Measurements from ENCODE around the gene CTNND2.

The CTNND2 gene

GRCh38 chr5:11197726-11198125, 706.5 kb downstream of the CTNND2 start:
- no peak for DNase-seq (ENCODE audit: low read depth, low spot score)
- POLR2A ChIA-PET: no interaction called here
- CTCF ChIA-PET: no interaction called here
- TF ChIP-seq CTCF (IDR thresholded peaks at IDR 0.05; ENCODE audit: insufficient read depth, low read length, missing control alignments): no peak
- no peak overlapping the region for H3K4me3 ChIP-seq (ENCODE audit: low read depth, low read length)

GRCh38 chr5:11191673-11192072, 712.6 kb downstream of the CTNND2 start:
- CTCF ChIA-PET: interaction anchor here (1.0 kb wide), 1 partner anchor 15 kb away, joined by 4 read pairs; no protein-coding TSS in a partner anchor

GRCh38 chr5:11182441-11183080, 721.7 kb downstream of the CTNND2 start:
- TF ChIP-seq CTCF (IDR thresholded peaks at IDR 0.05; ENCODE audit: insufficient read depth, low read length, missing control alignments): peak; percentile 50
- peak; percentile 2 for DNase-seq (ENCODE audit: low read depth, low spot score)
- POLR2A ChIA-PET: no interaction called here
- CTCF ChIA-PET: interaction anchor here (0.9 to 3.7 kb wide), 8 partner anchors 10 to 730 kb away, joined by 3 to 33 read pairs (median 4); no protein-coding TSS in a partner anchor
- H3K4me3 ChIP-seq (ENCODE audit: low read depth, low read length): no peak overlapping the region

More at GRCh38 chr5:11191673-11192072, 712.6 kb downstream of the CTNND2 start:
- POLR2A ChIA-PET: no interaction called here
- H3K4me3 ChIP-seq (ENCODE audit: low read depth, low read length): no peak overlapping the region
- no peak for DNase-seq (ENCODE audit: low read depth, low spot score)
- no peak for TF ChIP-seq CTCF (IDR thresholded peaks at IDR 0.05; ENCODE audit: insufficient read depth, low read length, missing control alignments)

GRCh38 chr5:11181940-11182339, 722.3 kb downstream of the CTNND2 start:
- no peak overlapping the region for H3K4me3 ChIP-seq (ENCODE audit: low read depth, low read length)
- TF ChIP-seq CTCF (IDR thresholded peaks at IDR 0.05; ENCODE audit: insufficient read depth, low read length, missing control alignments): no peak
- DNase-seq (ENCODE audit: low read depth, low spot score): no peak
- ChIA-PET CTCF (interaction anchor here (0.9 to 3.7 kb wide), 6 partner anchors 17 to 729 kb away, joined by 3 to 33 read pairs (median 6); no protein-coding TSS in a partner anchor), POLR2A (no interaction called here)

- ChIA-PET CTCF (interaction anchor here (1.4 kb wide), 1 partner anchor 728 kb away, joined by 8 read pairs; no protein-coding TSS in a partner anchor), POLR2A (no interaction called here)
- no peak for TF ChIP-seq CTCF (IDR thresholded peaks at IDR 0.05; ENCODE audit: insufficient read depth, low read length, missing control alignments)
- H3K4me3 ChIP-seq (ENCODE audit: low read depth, low read length): no peak overlapping the region
- DNase-seq (ENCODE audit: low read depth, low spot score): no peak
Observed at GRCh38 chr5:11180890-11181289, 723.4 kb downstream of the CTNND2 start.

GRCh38 chr5:11177999-11178711, 726.1 kb downstream of the CTNND2 start:
- H3K4me3 ChIP-seq (ENCODE audit: low read depth, low read length): no peak overlapping the region
- ChIA-PET POLR2A (no interaction called here), CTCF (interaction anchor here (1.1 kb wide), 1 partner anchor 725 kb away, joined by 4 read pairs; no protein-coding TSS in a partner anchor)
- no peak for DNase-seq (ENCODE audit: low read depth, low spot score)
- TF ChIP-seq CTCF (IDR thresholded peaks at IDR 0.05; ENCODE audit: insufficient read depth, low read length, missing control alignments): no peak
